ENCODE measurements around the gene RPIA. TPM values are rescaled to one million over a fixed set of nuclear protein-coding genes. Genes with fewer than 3 reads are reported as not detected.

Gene RPIA
- total RNA-seq, 1 donor: 13.2 TPM

GRCh38 chr2:88683160-88684021, 8.1 kb upstream of the RPIA start:
- no peak for DNase-seq (ENCODE audit: low read depth in 2 of 3, low spot score in 2 of 3)

GRCh38 chr2:88684519-88684918, 7.0 kb upstream of the RPIA start:
- DNase-seq (ENCODE audit: low read depth in 2 of 3, low spot score in 2 of 3): no peak

GRCh38 chr2:88686320-88686719, 5.2 kb upstream of the RPIA start:
- DNase-seq (ENCODE audit: low read depth in 2 of 3, low spot score in 2 of 3): no peak

GRCh38 chr2:88687384-88687783, 4.1 kb upstream of the RPIA start:
- DNase-seq (ENCODE audit: low read depth in 2 of 3, low spot score in 2 of 3): no peak

GRCh38 chr2:88690591-88691338, 708 bp upstream of the RPIA start:
- DNase-seq (ENCODE audit: low read depth in 2 of 3, low spot score in 2 of 3): peak in 1 of 3 donors; percentile 34

- peak in 2 of 3 donors; percentile 21 to 47 for DNase-seq (ENCODE audit: low read depth in 2 of 3, low spot score in 2 of 3)
Observed at GRCh38 chr2:88692187-88692586, 714 bp downstream of the RPIA start.

GRCh38 chr2:88693911-88694414, 2.5 kb downstream of the RPIA start:
- DNase-seq (ENCODE audit: low read depth in 2 of 3, low spot score in 2 of 3): no peak

GRCh38 chr2:88696611-88697010, 5.1 kb downstream of the RPIA start:
- no peak for DNase-seq (ENCODE audit: low read depth in 2 of 3, low spot score in 2 of 3)

GRCh38 chr2:88697370-88698026, 6.0 kb downstream of the RPIA start:
- no peak for DNase-seq (ENCODE audit: low read depth in 2 of 3, low spot score in 2 of 3)

- no peak for DNase-seq (ENCODE audit: low read depth in 2 of 3, low spot score in 2 of 3)
Observed at GRCh38 chr2:88698027-88698413, 6.5 kb downstream of the RPIA start.

- DNase-seq (ENCODE audit: low read depth in 2 of 3, low spot score in 2 of 3): no peak
Observed at GRCh38 chr2:88698498-88699233, 7.2 kb downstream of the RPIA start.

GRCh38 chr2:88707003-88707402, 15.5 kb downstream of the RPIA start:
- DNase-seq (ENCODE audit: low read depth in 2 of 3, low spot score in 2 of 3): no peak

- no peak for DNase-seq (ENCODE audit: low read depth in 2 of 3, low spot score in 2 of 3)
Observed at GRCh38 chr2:88709181-88709631, 17.7 kb downstream of the RPIA start.

- DNase-seq (ENCODE audit: low read depth in 2 of 3, low spot score in 2 of 3): no peak
Observed at GRCh38 chr2:88711289-88711688, 19.8 kb downstream of the RPIA start.

GRCh38 chr2:88711897-88712296, 20.4 kb downstream of the RPIA start:
- no peak for DNase-seq (ENCODE audit: low read depth in 2 of 3, low spot score in 2 of 3)

GRCh38 chr2:88713408-88713807, 21.9 kb downstream of the RPIA start:
- DNase-seq (ENCODE audit: low read depth in 2 of 3, low spot score in 2 of 3): no peak

GRCh38 chr2:88714667-88715066, 23.2 kb downstream of the RPIA start:
- no peak for DNase-seq (ENCODE audit: low read depth in 2 of 3, low spot score in 2 of 3)

GRCh38 chr2:88720399-88720798, 28.9 kb downstream of the RPIA start:
- DNase-seq (ENCODE audit: low read depth in 2 of 3, low spot score in 2 of 3): no peak

GRCh38 chr2:88721268-88721667, 29.8 kb downstream of the RPIA start:
- DNase-seq (ENCODE audit: low read depth in 2 of 3, low spot score in 2 of 3): no peak

- no peak for DNase-seq (ENCODE audit: low read depth in 2 of 3, low spot score in 2 of 3)
Observed at GRCh38 chr2:88724643-88725332, 33.3 kb downstream of the RPIA start.

Data from hematopoietic multipotent progenitor cell (in vitro differentiated cells).